HFFc6 (cell line): Measurements from ENCODE around the gene DPP8. TPM values are rescaled to one million over a fixed set of nuclear protein-coding genes. Genes with fewer than 3 reads are reported as not detected.
"Not testable (repeated sequence)": the region's sequence is repeated elsewhere in the genome, so short reads cannot be mapped to it uniquely, and the experiment has no call there.

ENCODE experiments used
- DNase-seq: peaks from one replicate; pipeline ENCODE4 v3.0.0-alpha.2; 2018
- H3K27ac Mint-ChIP-seq: 2 replicates; pipeline ENCODE4 v1.8.0; 2020; ENCODE audit warnings: mild to moderate bottlenecking, mixed read lengths
- H3K27me3 Mint-ChIP-seq: 2 replicates; pipeline ENCODE4 v1.8.0; 2021; ENCODE audit warnings: mild to moderate bottlenecking, moderate library complexity, mixed read lengths; ENCODE audit not compliant: insufficient read depth
- H3K36me3 Mint-ChIP-seq: 2 replicates; pipeline ENCODE4 v1.8.0; 2021; ENCODE audit warnings: low read depth, mixed read lengths
- H3K4me1 Mint-ChIP-seq: 2 replicates; pipeline ENCODE4 v1.8.0; 2020; ENCODE audit warnings: low read depth, mixed read lengths
- H3K4me3 Mint-ChIP-seq: 2 replicates; pipeline ENCODE4 v1.8.0; 2020; ENCODE audit warnings: mild to moderate bottlenecking, moderate library complexity, mixed read lengths
- H3K9me3 Mint-ChIP-seq: 2 replicates; pipeline ENCODE4 v1.8.0; 2020; ENCODE audit warnings: mild to moderate bottlenecking, mixed read lengths
- CTCF ChIP-seq: fragments of 200-600 bp; sonication (generic); IDR thresholded peaks from 2 replicates; pipeline ENCODE4 v1.5.0; 2021; ENCODE audit warnings: antibody characterized with exemption, mild to moderate bottlenecking
- total RNA-seq, 6 experiments: library from RNA; stranded (reverse); fragmentation: NEBNext Ultra II Directional; extraction: Animal tissue kit (Norgen Biotek cat#: 25700); gene quantifications; 2 replicates in 1 of 6; 3 replicates in 5 of 6; pipeline ENCODE4 v1.2.3, GENCODE V29; 2021

DPP8 gene
- total RNA-seq, 6 experiments from 2014 or later, result 24.9 to 34.9 (median 30.9) TPM

- no peaks in the 10 kb centered on the region for H3K9me3 Mint-ChIP-seq
- peaks cover 32% of the 10 kb centered on the region for H3K36me3 Mint-ChIP-seq
- H3K27ac Mint-ChIP-seq, result no peak overlapping the region
- H3K4me3 Mint-ChIP-seq, result no peak overlapping the region
- DNase-seq, result no peak
- H3K27me3 Mint-ChIP-seq, result no peaks in the 10 kb centered on the region
- peaks cover 17% of the 10 kb centered on the region for H3K4me1 Mint-ChIP-seq
- no peak for TF ChIP-seq CTCF
These were observed 49.1 kb downstream of the DPP8 start for GRCh38 chr15:65468229-65468909.

GRCh38 chr15:65466901-65467300 lies 50.6 kb downstream of the DPP8 start:
- H3K4me3 Mint-ChIP-seq, result no peak overlapping the region

GRCh38 chr15:65463096-65463495 lies 54.4 kb downstream of the DPP8 start:
- not testable (repeated sequence) for H3K9me3 Mint-ChIP-seq, H3K27ac Mint-ChIP-seq, H3K4me3 Mint-ChIP-seq, H3K4me1 Mint-ChIP-seq, DNase-seq, H3K27me3 Mint-ChIP-seq
- H3K36me3 Mint-ChIP-seq, result peaks cover 37% of the 10 kb centered on the region

More at GRCh38 chr15:65466901-65467300, 50.6 kb downstream of the DPP8 start:
- Mint-ChIP-seq H3K4me1 (peaks cover 14% of the 10 kb centered on the region), H3K27ac (no peak overlapping the region), H3K9me3 (no peaks in the 10 kb centered on the region), H3K36me3 (peaks cover 27% of the 10 kb centered on the region), H3K27me3 (no peaks in the 10 kb centered on the region)
- TF ChIP-seq CTCF, result no peak
- no peak for DNase-seq

- no peak overlapping the region for H3K4me3 Mint-ChIP-seq
- peaks cover 9% of the 10 kb centered on the region for H3K4me1 Mint-ChIP-seq
- H3K27ac Mint-ChIP-seq, result peak overlapping the region; percentile 75
- no peaks in the 10 kb centered on the region; the same call in 1 of the 2 replicates for H3K27me3 Mint-ChIP-seq
- no peak for TF ChIP-seq CTCF
- peaks cover 40% of the 10 kb centered on the region for H3K36me3 Mint-ChIP-seq
- DNase-seq, result peak; percentile 31
- no peaks in the 10 kb centered on the region for H3K9me3 Mint-ChIP-seq
These were observed 56.6 kb downstream of the DPP8 start for GRCh38 chr15:65460741-65461347.

GRCh38 chr15:65455256-65455655 lies 62.2 kb downstream of the DPP8 start:
- H3K27ac Mint-ChIP-seq, H3K9me3 Mint-ChIP-seq: not testable (repeated sequence)

GRCh38 chr15:65451989-65452388 lies 65.5 kb downstream of the DPP8 start:
- Mint-ChIP-seq H3K9me3 (no peaks in the 10 kb centered on the region), H3K36me3 (peaks cover 19% of the 10 kb centered on the region), H3K4me1 (no peaks in the 10 kb centered on the region), H3K4me3 (no peak overlapping the region), H3K27ac (no peak overlapping the region), H3K27me3 (no peaks in the 10 kb centered on the region; the same call in 1 of the 2 replicates)
- DNase-seq, result no peak
- TF ChIP-seq CTCF, result no peak

More at GRCh38 chr15:65455256-65455655, 62.2 kb downstream of the DPP8 start:
- H3K36me3 Mint-ChIP-seq, result peaks cover 28% of the 10 kb centered on the region
- H3K4me1 Mint-ChIP-seq, DNase-seq, H3K4me3 Mint-ChIP-seq, H3K27me3 Mint-ChIP-seq: not testable (repeated sequence)
